GM19025 (cell line): ENCODE results near the gene VGLL4.

ENCODE experiments used
- ATAC-seq: cut with Tn5 transposase; IDR thresholded peaks from one replicate; pipeline ENCODE4 v1.9.1; 2021; ENCODE audit warnings: mild to moderate bottlenecking, low read depth, moderate library complexity; ENCODE audit not compliant: unreplicated experiment

The VGLL4 gene

GRCh38 chr3:11569156-11569741 is 74.5 kb downstream of the VGLL4 start:
- no peak for ATAC-seq

- ATAC-seq, result no peak
Observed at GRCh38 chr3:11568503-11569155, 75.1 kb downstream of the VGLL4 start.

GRCh38 chr3:11567516-11568467 is 75.9 kb downstream of the VGLL4 start:
- no peak for ATAC-seq

- ATAC-seq, result no peak
Observed at GRCh38 chr3:11566916-11567315, 76.8 kb downstream of the VGLL4 start.

GRCh38 chr3:11566478-11566877 is 77.2 kb downstream of the VGLL4 start:
- no peak for ATAC-seq

- ATAC-seq, result no peak
Observed at GRCh38 chr3:11565932-11566331, 77.8 kb downstream of the VGLL4 start.

GRCh38 chr3:11565492-11565891 is 78.2 kb downstream of the VGLL4 start:
- ATAC-seq, result no peak

GRCh38 chr3:11565072-11565471 is 78.6 kb downstream of the VGLL4 start:
- ATAC-seq, result no peak

- no peak for ATAC-seq
Observed at GRCh38 chr3:11564577-11565001, 79.1 kb downstream of the VGLL4 start.

GRCh38 chr3:11563865-11564185 is 79.9 kb downstream of the VGLL4 start:
- ATAC-seq, result no peak

GRCh38 chr3:11563159-11563864 is 80.4 kb downstream of the VGLL4 start:
- ATAC-seq, result no peak

- no peak for ATAC-seq
Observed at GRCh38 chr3:11562277-11562881, 81.3 kb downstream of the VGLL4 start.

- no peak for ATAC-seq
Observed at GRCh38 chr3:11560746-11561145, 83.0 kb downstream of the VGLL4 start.

- no peak for ATAC-seq
Observed at GRCh38 chr3:11559816-11560633, 83.7 kb downstream of the VGLL4 start.

- ATAC-seq, result no peak
Observed at GRCh38 chr3:11558918-11559815, 84.5 kb downstream of the VGLL4 start.

- no peak for ATAC-seq
Observed at GRCh38 chr3:11558411-11558903, 85.3 kb downstream of the VGLL4 start.

GRCh38 chr3:11558002-11558401 is 85.7 kb downstream of the VGLL4 start:
- no peak for ATAC-seq

GRCh38 chr3:11556851-11557644 is 86.7 kb downstream of the VGLL4 start:
- no peak for ATAC-seq
